Measurements from ENCODE around the gene HLA-B.

HLA-B gene

GRCh38 chr6:31345026-31345730, 11.8 kb downstream of the HLA-B start:
- DNase-seq (ENCODE audit: low read depth, low spot score), result no peak
- Histone ChIP-seq H3K9ac (ENCODE audit: insufficient read length, low read depth) (no peak overlapping the region), H3K4me1 (ENCODE audit: insufficient read depth, insufficient read length) (no peaks in the 10 kb centered on the region), H3K9me3 (ENCODE audit: insufficient read depth, low read length) (no peaks in the 10 kb centered on the region), H3K4me3 (ENCODE audit: insufficient read length, low read depth) (no peak overlapping the region), H3K27me3 (ENCODE audit: insufficient read depth, insufficient read length) (no peaks in the 10 kb centered on the region), H3K36me3 (ENCODE audit: insufficient read depth, insufficient read length, low read length) (no peaks in the 10 kb centered on the region)
- TF ChIP-seq YY1 (IDR thresholded peaks at IDR 0.05; ENCODE audit: insufficient read depth, insufficient read length) (no peak), ZNF274 (IDR thresholded peaks at IDR 0.05; ENCODE audit: low read depth, low read length) (no peak), SUZ12 (IDR thresholded peaks at IDR 0.05; ENCODE audit: extremely low read depth, insufficient read depth, insufficient read length) (no peak)

- Histone ChIP-seq H3K9me3 (ENCODE audit: insufficient read depth, low read length) (peaks cover 40% of the 10 kb centered on the region), H3K4me3 (ENCODE audit: insufficient read length, low read depth) (no peak overlapping the region), H3K4me1 (ENCODE audit: insufficient read depth, insufficient read length) (no peaks in the 10 kb centered on the region), H3K36me3 (ENCODE audit: insufficient read depth, insufficient read length, low read length) (no peaks in the 10 kb centered on the region), H3K27me3 (ENCODE audit: insufficient read depth, insufficient read length) (no peaks in the 10 kb centered on the region), H3K9ac (ENCODE audit: insufficient read length, low read depth) (no peak overlapping the region)
- no peak for DNase-seq (ENCODE audit: low read depth, low spot score)
- TF ChIP-seq SUZ12 (IDR thresholded peaks at IDR 0.05; ENCODE audit: extremely low read depth, insufficient read depth, insufficient read length) (no peak), ZNF274 (IDR thresholded peaks at IDR 0.05; ENCODE audit: low read depth, low read length) (no peak), YY1 (IDR thresholded peaks at IDR 0.05; ENCODE audit: insufficient read depth, insufficient read length) (no peak)
These were observed 16.8 kb downstream of the HLA-B start for GRCh38 chr6:31340228-31340627.

GRCh38 chr6:31339210-31339609, 17.8 kb downstream of the HLA-B start:
- H3K9me3 ChIP-seq (ENCODE audit: insufficient read depth, low read length), result peaks cover 46% of the 10 kb centered on the region
- no peak for DNase-seq (ENCODE audit: low read depth, low spot score)
- H3K27me3 ChIP-seq (ENCODE audit: insufficient read depth, insufficient read length), result no peaks in the 10 kb centered on the region
- no peaks in the 10 kb centered on the region for H3K4me1 ChIP-seq (ENCODE audit: insufficient read depth, insufficient read length)
- H3K36me3 ChIP-seq (ENCODE audit: insufficient read depth, insufficient read length, low read length), result no peaks in the 10 kb centered on the region
- TF ChIP-seq SUZ12 (IDR thresholded peaks at IDR 0.05; ENCODE audit: extremely low read depth, insufficient read depth, insufficient read length) (no peak), ZNF274 (IDR thresholded peaks at IDR 0.05; ENCODE audit: low read depth, low read length) (no peak), YY1 (IDR thresholded peaks at IDR 0.05; ENCODE audit: insufficient read depth, insufficient read length) (no peak)
- no peak overlapping the region for H3K4me3 ChIP-seq (ENCODE audit: insufficient read length, low read depth)
- H3K9ac ChIP-seq (ENCODE audit: insufficient read length, low read depth), result no peak overlapping the region

DNA sequence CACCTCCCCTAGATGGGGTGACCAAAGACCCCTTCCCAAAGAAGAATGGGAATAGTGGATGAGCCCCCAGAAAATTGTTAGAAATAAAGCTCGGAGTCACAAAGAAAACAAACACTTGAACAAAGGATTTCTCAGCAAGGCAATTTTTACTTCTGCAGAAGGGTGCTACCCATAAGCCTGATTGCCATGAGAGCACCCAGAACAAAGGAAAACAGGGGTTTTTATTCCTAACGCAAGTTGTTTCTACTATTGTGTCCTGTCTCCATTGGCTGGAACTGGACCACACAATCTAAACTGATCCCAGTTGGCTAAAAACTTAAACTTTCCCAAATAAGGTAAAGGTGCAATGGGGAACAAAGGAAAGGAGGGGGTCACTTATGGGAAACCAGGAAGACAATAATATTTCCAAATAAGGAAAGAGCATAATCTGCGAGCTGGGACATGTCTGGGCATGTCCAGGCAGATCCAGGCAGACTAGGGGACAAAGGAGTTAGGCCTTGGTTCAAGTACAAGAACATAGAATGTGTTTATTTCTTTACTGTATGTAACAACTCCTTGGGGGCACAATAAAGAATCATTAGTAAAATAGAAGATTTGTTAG, 20.0 kb downstream of the HLA-B start:
- H3K9me3 ChIP-seq (ENCODE audit: insufficient read depth, low read length), result peaks cover 46% of the 10 kb centered on the region
- no peaks in the 10 kb centered on the region for H3K4me1 ChIP-seq (ENCODE audit: insufficient read depth, insufficient read length)

DNA sequence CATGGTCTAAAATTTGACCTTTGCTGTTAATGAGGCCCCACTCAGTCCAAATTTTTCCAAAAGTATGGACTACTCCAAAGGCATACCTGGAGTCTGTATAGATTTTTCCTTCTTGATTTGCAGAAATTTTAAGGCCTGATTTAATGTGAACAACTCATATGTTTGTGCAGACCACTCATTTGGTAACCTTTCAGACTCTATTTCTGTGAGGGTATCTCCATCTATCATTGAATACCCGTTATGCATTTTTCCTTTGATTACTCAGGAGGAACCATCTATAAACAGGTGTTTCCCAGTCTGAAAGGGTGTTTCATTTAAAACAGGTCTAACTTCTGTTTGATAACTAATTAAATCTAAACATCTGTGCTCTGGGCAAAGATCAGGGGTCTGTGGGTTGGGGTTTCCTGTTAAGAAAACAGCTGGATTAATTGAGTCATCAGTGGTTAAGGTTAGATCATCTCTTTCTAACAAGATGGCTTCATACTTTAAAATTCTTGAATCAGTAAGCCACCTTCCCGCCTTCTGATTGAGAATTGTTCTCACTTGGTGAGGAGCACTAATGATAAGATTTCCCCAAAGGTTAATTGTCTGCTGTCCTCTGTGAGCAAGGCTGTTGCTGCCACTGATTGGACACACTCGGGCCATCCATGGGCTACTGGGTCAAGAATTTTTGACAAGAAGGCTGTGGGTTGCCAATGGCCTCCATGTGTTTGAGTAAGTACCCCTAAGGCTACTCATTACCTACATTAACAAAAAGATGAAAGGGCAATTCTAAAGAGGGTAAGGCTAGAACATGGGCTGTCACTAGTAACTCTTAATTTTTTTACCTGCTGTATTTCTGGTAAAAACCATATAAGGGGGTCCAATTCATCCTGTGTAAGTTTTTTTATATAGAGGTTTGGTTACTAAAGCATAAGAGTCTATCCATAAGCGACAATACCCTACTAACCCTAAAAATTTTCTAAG, 24.1 kb downstream of the HLA-B start:
- Histone ChIP-seq H3K4me1 (ENCODE audit: insufficient read depth, insufficient read length) (no peaks in the 10 kb centered on the region), H3K9ac (ENCODE audit: insufficient read length, low read depth) (no peak overlapping the region), H3K4me3 (ENCODE audit: insufficient read length, low read depth) (no peak overlapping the region), H3K27me3 (ENCODE audit: insufficient read depth, insufficient read length) (no peaks in the 10 kb centered on the region), H3K9me3 (ENCODE audit: insufficient read depth, low read length) (peaks cover 32% of the 10 kb centered on the region), H3K36me3 (ENCODE audit: insufficient read depth, insufficient read length, low read length) (no peaks in the 10 kb centered on the region)
- DNase-seq (ENCODE audit: low read depth, low spot score), result no peak
- TF ChIP-seq ZNF274 (IDR thresholded peaks at IDR 0.05; ENCODE audit: low read depth, low read length) (no peak), SUZ12 (IDR thresholded peaks at IDR 0.05; ENCODE audit: extremely low read depth, insufficient read depth, insufficient read length) (no peak), YY1 (IDR thresholded peaks at IDR 0.05; ENCODE audit: insufficient read depth, insufficient read length) (no peak)

More for the DNA sequence above, 20.0 kb downstream of the HLA-B start:
- no peak for DNase-seq (ENCODE audit: low read depth, low spot score)
- no peaks in the 10 kb centered on the region for H3K36me3 ChIP-seq (ENCODE audit: insufficient read depth, insufficient read length, low read length)
- no peak overlapping the region for H3K4me3 ChIP-seq (ENCODE audit: insufficient read length, low read depth)
- no peaks in the 10 kb centered on the region for H3K27me3 ChIP-seq (ENCODE audit: insufficient read depth, insufficient read length)
- H3K9ac ChIP-seq (ENCODE audit: insufficient read length, low read depth), result no peak overlapping the region
- no peak for TF ChIP-seq ZNF274 (IDR thresholded peaks at IDR 0.05; ENCODE audit: low read depth, low read length)
- TF ChIP-seq YY1 (IDR thresholded peaks at IDR 0.05; ENCODE audit: insufficient read depth, insufficient read length), result no peak
- no peak for TF ChIP-seq SUZ12 (IDR thresholded peaks at IDR 0.05; ENCODE audit: extremely low read depth, insufficient read depth, insufficient read length)

GRCh38 chr6:31328355-31328960, 28.5 kb downstream of the HLA-B start:
- Histone ChIP-seq H3K4me3 (ENCODE audit: insufficient read length, low read depth) (no peak overlapping the region), H3K4me1 (ENCODE audit: insufficient read depth, insufficient read length) (no peaks in the 10 kb centered on the region), H3K36me3 (ENCODE audit: insufficient read depth, insufficient read length, low read length) (no peaks in the 10 kb centered on the region), H3K9ac (ENCODE audit: insufficient read length, low read depth) (no peak overlapping the region), H3K9me3 (ENCODE audit: insufficient read depth, low read length) (no peaks in the 10 kb centered on the region), H3K27me3 (ENCODE audit: insufficient read depth, insufficient read length) (no peaks in the 10 kb centered on the region)
- no peak for DNase-seq (ENCODE audit: low read depth, low spot score)
- no peak for TF ChIP-seq SUZ12 (IDR thresholded peaks at IDR 0.05; ENCODE audit: extremely low read depth, insufficient read depth, insufficient read length)
- no peak for TF ChIP-seq YY1 (IDR thresholded peaks at IDR 0.05; ENCODE audit: insufficient read depth, insufficient read length)
- TF ChIP-seq ZNF274 (IDR thresholded peaks at IDR 0.05; ENCODE audit: low read depth, low read length), result no peak

Measured in NT2/D1 (cell line).